Fibroblast of peridontal ligament (primary cell): ENCODE results near the gene HOXD8.

Experiments used
- DNase-seq: peaks from one replicate; pipeline ENCODE4 v3.0.0-alpha.2; 2010; ENCODE audit errors: extremely low read depth

HOXD8 gene

GRCh38 chr2:176173567-176174381, 44.3 kb downstream of the HOXD8 start:
- no peak for DNase-seq

DNA sequence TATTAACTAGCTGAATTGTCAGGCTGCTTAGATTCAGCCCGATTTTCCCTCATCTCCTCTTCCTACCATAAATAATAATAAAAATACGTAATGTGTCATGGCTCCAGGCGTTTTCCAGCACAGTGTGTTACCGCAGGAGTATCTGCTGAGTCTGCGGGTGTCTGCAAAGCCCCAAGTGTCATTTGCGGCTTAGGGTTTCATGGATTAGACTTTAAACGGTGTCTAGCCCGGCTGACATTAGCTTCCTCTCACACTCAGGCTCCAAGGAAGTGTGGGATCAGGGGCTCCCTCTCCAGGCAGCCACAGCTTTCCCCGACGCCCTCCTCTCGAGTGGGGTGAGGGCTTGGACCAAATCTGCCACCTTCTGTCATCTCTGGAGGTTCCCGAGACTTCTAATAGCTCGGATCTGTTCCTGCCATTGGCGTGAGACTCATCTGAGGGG, 44.9 kb downstream of the HOXD8 start:
- no peak for DNase-seq

DNA sequence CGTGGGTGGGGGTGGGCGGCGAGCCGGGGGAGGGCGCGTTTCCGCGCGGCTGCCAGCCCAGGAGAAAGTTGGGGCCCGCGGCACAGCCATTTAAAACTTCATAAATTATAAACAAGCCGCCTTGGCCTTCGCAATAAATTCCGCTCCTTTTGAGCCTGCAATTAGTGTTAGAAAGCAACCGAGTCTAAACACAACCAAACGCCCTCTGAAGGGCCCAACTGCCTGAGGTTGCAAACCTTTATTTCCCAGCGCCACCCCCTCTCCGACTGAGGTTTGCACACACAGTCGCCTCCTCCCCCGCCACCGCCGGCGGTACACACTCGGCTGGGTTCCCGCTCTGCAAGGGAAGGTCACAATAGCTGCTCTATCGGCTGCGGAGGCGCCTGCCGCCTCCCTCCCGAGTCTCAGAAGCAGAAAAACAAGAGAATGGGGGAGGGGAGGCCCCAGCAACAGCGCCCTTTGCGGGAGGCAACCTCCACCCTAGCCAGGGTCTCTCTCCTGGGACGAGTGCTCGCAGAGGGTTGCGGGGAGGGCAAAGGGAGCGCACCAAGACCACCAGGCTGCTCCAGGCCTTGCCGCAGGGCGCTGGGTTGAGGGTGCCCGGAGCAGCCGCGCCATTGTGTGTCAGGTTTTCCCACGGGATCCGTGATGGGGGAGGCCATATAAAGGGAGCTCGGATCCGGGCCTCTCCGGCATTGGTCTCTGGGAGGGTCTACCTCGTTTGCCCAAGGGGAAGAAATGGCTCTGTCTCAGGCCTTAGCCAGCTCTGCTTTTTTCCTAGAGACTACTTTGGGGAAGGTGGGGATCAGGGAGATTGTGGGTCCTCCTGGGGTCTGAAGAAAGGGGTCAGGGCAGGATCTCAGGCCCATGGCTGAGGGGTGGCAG, 45.6 kb downstream of the HOXD8 start:
- DNase-seq = no peak

GRCh38 chr2:176175709-176176607, 46.5 kb downstream of the HOXD8 start:
- no peak for DNase-seq

DNA sequence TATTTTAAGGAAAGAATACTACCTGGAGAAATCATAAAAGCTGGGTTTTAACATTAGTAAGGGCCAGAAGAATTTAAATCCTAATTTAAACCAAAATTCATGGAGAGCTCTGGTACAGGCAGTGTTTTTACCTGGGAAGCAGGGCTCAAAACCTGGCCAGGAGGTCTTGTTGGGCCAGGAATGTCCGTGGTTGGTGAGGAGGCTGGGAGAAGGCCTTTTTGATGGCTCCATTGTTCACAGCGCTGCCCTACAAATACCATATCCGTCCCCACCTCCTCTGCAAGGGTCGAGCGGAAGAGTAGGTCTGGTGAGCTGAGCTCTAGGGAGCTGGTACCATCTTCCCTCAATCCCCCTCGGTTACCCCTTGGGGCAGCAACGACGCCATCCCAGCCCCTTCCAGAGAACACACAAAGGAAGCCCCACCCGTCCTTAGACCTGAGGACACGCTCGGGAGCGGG, 48.1 kb downstream of the HOXD8 start:
- no peak for DNase-seq

- DNase-seq = no peak
These were observed 48.7 kb downstream of the HOXD8 start for GRCh38 chr2:176178038-176178756.

- DNase-seq = no peak
These were observed 49.3 kb downstream of the HOXD8 start for GRCh38 chr2:176178757-176179295.

DNA sequence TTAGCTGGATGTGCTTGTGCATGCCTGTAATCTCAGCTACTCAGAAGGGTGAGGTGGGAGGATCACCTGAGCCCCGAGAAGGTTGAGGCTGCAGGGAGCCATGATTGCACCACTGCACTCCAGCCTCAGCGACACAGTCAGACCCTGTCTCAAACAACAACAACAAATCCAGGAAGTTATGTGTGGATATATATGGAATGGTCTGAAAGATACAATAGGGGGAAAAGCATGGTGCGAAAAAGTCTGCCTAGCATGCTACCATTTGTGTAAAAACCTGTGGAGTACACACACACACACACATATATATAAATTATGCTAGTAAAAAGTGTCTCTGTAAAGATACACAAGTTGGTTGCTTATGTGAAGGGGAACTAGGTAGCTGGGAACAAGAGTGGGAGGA, 52.0 kb downstream of the HOXD8 start:
- DNase-seq = no peak
